ENCODE data around the gene FES. TPM values are rescaled to one million over a fixed set of nuclear protein-coding genes. Genes with fewer than 3 reads are reported as not detected.
"Not testable (repeated sequence)": the region's sequence is repeated elsewhere in the genome, so short reads cannot be mapped to it uniquely, and the experiment has no call there.

FES gene
- total RNA-seq, 2 donors from 2014 or later, result 5.1 to 10.0 TPM

GRCh38 chr15:90872486-90873184 is 11.7 kb upstream of the FES start:
- no peak for ATAC-seq
- intact Hi-C loops (cut with DNase I, micrococcal nuclease), result loop anchor here in 1 of 2 donors (10.0 kb wide), 1 partner anchor 158 kb away; the partner anchor contains the start of gene BLM
- no peak for DNase-seq

DNA sequence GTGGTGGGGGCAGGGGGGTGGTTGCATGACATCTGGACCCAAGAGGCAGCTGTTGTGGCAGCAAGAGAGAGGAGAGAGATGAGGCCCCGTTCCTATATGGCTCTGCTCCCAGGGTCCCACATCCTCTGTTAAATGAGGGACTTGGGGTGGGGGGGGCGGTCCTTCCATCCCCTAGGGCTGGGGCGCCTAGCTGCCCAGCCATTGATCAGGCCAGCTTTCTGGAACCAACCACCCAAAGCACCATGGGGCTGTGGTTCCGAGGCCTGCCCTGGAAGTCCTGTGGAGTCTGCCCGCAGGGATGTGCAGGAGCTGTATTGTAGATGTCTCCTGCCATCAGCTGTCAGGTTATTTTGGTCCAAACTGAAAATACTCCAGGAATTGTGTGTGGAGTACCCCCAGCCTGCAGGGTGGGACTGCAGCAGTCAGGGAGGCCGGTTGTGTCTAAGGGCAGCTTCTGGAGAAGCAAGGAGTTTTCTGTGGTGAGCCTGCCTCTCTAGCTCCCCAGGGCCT is 10.8 kb upstream of the FES start:
- DNase-seq (no peak), ATAC-seq (no peak)
- intact Hi-C loops (cut with DNase I, micrococcal nuclease), result loop anchor here in 1 of 2 donors (10.0 kb wide), 1 partner anchor 159 kb away; the partner anchor contains the start of gene BLM

DNA sequence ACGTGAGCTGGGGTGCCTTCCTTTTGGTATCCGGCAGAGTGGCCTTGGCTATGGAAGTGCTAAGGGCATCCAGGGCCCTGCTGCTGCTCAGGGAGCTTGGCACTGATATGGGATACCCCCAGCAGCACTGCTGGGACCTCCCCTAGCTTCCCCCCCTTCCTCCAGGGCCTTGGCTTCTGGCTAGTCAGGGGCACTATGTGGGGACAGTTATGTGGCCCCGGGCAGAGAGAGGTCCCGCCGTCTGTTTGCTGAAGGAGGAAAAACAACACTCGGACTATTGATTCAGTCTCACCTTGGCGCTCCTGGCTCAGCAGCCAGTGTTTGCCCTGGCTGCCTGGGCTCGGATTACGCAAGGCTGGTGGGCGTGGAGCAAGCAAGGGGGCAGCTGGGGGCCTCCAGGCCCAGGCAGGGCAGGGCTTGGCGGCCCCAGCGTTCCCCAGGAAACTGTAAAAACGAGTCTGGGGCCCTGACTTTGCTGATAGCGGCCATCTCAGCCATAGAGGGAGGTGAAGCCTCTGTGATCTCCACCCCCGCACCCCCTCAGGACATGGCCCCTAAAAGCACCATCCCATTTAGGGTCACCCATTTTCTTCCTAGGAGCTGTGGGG is 10.2 kb upstream of the FES start:
- intact Hi-C loops (cut with DNase I, micrococcal nuclease), result loop anchor here in 1 of 2 donors (10.0 kb wide), 1 partner anchor 159 kb away; the partner anchor contains the start of gene BLM
- DNase-seq (no peak), ATAC-seq (peak; percentile 12)

GRCh38 chr15:90874986-90875385 is 9.3 kb upstream of the FES start:
- not testable (repeated sequence) for ATAC-seq, DNase-seq
- intact Hi-C loops (cut with DNase I, micrococcal nuclease), result loop anchor here in 1 of 2 donors (10.0 kb wide), 1 partner anchor 160 kb away; the partner anchor contains the start of gene BLM

DNA sequence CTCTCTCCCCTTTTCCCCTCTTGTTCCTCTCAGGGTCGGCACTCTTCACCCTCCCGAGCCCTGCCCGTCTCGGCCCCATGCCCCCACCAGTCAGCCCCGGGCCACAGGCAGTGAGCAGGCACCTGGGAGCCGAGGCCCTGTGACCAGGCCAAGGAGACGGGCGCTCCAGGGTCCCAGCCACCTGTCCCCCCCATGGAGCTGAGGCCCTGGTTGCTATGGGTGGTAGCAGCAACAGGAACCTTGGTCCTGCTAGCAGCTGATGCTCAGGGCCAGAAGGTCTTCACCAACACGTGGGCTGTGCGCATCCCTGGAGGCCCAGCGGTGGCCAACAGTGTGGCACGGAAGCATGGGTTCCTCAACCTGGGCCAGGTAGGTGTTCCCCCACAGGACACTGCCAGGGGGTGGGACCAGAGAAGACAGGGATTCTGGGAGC is 8.7 kb upstream of the FES start:
- intact Hi-C loops (cut with DNase I, micrococcal nuclease), result loop anchor here in 1 of 2 donors (10.0 kb wide), 1 partner anchor 161 kb away; the partner anchor contains the start of gene BLM
- no peak for DNase-seq
- ATAC-seq, result no peak

GRCh38 chr15:90876046-90876445 is 8.3 kb upstream of the FES start:
- DNase-seq, result no peak
- intact Hi-C loops (cut with DNase I, micrococcal nuclease), result loop anchor here in 1 of 2 donors (10.0 kb wide), 1 partner anchor 161 kb away; the partner anchor contains the start of gene BLM
- no peak for ATAC-seq

GRCh38 chr15:90876512-90877170 is 7.7 kb upstream of the FES start:
- ATAC-seq (no peak), DNase-seq (no peak)
- intact Hi-C loops (cut with DNase I, micrococcal nuclease), result loop anchor here in 1 of 2 donors (10.0 kb wide), 1 partner anchor 162 kb away; the partner anchor contains the start of gene BLM

DNA sequence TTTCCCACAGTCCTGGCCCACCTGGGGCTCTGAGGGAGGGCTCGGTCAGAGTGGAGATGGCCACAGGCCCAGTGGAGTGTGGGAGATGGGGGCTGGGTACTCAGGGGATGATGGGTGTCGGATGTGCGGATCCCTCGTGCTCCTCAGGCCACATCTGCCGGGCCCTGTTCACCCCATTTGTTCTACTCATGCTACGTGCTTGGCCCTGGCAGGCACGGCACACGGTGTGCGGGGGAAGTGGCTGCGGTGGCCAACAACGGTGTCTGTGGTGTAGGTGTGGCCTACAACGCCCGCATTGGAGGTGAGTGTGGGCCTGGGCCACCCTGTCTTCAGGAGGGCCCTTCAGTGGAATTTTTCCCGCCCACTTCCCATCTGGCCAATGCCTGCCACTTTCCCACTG is 7.0 kb upstream of the FES start:
- DNase-seq (no peak), ATAC-seq (no peak)
- intact Hi-C loops (cut with DNase I, micrococcal nuclease), result loop anchor here in 1 of 2 donors (10.0 kb wide), 1 partner anchor 163 kb away; the partner anchor contains the start of gene BLM

DNA sequence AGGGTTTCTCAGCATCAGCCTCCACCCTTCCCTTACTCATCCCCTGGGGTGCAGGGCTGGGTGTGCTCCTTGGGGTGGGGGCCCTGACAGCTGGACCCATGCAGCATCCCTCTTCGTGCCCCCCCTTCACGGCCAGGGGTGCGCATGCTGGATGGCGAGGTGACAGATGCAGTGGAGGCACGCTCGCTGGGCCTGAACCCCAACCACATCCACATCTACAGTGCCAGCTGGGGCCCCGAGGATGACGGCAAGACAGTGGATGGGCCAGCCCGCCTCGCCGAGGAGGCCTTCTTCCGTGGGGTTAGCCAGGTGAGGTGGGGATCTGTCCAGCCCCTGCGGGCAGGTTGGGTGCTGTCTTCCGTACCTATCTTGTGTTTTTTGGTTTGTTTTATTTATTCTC is 6.3 kb upstream of the FES start:
- intact Hi-C loops (cut with DNase I, micrococcal nuclease), result loop anchor here in 1 of 2 donors (10.0 kb wide), 1 partner anchor 163 kb away; the partner anchor contains the start of gene BLM
- no peak for ATAC-seq
- no peak for DNase-seq

DNA sequence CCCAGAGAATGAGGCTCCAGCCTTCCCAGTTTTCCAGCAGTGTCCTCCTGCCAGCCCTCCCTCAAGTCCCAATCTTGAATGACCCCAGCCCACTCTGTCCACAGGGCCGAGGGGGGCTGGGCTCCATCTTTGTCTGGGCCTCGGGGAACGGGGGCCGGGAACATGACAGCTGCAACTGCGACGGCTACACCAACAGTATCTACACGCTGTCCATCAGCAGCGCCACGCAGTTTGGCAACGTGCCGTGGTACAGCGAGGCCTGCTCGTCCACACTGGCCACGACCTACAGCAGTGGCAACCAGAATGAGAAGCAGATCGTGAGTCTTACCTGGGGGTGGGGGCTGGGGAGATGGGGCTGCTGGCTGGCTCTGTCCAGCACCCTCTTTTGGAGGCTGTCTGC is 5.6 kb upstream of the FES start:
- intact Hi-C loops (cut with DNase I, micrococcal nuclease), result loop anchor here in 1 of 2 donors (10.0 kb wide), 1 partner anchor 164 kb away; the partner anchor contains the start of gene BLM
- no peak for ATAC-seq

DNA sequence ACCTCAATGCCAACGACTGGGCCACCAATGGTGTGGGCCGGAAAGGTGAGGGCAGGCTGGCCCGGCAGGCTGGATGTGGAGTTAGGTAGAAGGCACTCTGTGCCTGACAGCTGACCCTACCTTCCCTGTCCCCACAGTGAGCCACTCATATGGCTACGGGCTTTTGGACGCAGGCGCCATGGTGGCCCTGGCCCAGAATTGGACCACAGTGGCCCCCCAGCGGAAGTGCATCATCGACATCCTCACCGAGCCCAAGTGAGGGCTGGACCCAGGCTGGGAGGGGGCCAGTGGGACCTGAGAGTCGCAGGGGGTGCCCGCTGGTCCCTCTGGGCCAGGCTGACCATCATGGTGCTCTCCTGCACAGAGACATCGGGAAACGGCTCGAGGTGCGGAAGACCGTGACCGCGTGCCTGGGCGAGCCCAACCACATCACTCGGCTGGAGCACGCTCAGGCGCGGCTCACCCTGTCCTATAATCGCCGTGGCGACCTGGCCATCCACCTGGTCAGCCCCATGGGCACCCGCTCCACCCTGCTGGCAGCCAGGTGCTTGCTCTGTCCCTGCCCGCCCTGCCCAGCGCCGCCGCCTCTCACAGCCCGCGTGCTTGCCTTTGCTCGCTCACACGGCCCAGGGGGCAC is 4.5 kb upstream of the FES start:
- no peak for DNase-seq
- intact Hi-C loops (cut with DNase I, micrococcal nuclease), result loop anchor here in 1 of 2 donors (10.0 kb wide), 1 partner anchor 165 kb away; the partner anchor contains the start of gene BLM
- no peak for ATAC-seq

More for the DNA sequence above, 5.6 kb upstream of the FES start:
- DNase-seq, result no peak

GRCh38 chr15:90880381-90881145 is 3.7 kb upstream of the FES start:
- ATAC-seq, result no peak
- DNase-seq, result no peak
- intact Hi-C loops (cut with DNase I, micrococcal nuclease), result no loop called here

DNA sequence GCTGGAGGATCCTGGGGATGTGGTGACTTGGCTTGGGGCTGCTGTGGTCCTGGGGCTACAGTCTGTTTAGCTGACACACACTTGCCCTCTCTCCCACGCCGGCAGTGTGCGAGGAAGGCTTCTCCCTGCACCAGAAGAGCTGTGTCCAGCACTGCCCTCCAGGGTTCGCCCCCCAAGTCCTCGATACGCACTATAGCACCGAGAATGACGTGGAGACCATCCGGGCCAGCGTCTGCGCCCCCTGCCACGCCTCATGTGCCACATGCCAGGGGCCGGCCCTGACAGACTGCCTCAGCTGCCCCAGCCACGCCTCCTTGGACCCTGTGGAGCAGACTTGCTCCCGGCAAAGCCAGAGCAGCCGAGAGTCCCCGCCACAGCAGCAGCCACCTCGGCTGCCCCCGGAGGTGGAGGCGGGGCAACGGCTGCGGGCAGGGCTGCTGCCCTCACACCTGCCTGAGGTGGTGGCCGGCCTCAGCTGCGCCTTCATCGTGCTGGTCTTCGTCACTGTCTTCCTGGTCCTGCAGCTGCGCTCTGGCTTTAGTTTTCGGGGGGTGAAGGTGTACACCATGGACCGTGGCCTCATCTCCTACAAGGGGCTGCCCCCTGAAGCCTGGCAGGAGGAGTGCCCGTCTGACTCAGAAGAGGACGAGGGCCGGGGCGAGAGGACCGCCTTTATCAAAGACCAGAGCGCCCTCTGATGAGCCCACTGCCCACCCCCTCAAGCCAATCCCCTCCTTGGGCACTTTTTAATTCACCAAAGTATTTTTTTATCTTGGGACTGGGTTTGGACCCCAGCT is 2.9 kb upstream of the FES start:
- DNase-seq (no peak), ATAC-seq (no peak)
- intact Hi-C loops (cut with DNase I, micrococcal nuclease), result no loop called here

DNA sequence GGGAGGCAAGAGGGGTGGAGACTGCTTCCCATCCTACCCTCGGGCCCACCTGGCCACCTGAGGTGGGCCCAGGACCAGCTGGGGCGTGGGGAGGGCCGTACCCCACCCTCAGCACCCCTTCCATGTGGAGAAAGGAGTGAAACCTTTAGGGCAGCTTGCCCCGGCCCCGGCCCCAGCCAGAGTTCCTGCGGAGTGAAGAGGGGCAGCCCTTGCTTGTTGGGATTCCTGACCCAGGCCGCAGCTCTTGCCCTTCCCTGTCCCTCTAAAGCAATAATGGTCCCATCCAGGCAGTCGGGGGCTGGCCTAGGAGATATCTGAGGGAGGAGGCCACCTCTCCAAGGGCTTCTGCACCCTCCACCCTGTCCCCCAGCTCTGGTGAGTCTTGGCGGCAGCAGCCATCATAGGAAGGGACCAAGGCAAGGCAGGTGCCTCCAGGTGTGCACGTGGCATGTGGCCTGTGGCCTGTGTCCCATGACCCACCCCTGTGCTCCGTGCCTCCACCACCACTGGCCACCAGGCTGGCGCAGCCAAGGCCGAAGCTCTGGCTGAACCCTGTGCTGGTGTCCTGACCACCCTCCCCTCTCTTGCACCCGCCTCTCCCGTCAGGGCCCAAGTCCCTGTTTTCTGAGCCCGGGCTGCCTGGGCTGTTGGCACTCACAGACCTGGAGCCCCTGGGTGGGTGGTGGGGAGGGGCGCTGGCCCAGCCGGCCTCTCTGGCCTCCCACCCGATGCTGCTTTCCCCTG is 2.2 kb upstream of the FES start:
- DNase-seq (no peak), ATAC-seq (no peak)
- intact Hi-C loops (cut with DNase I, micrococcal nuclease), result no loop called here

- no peak for ATAC-seq
- no peak for DNase-seq
- intact Hi-C loops (cut with DNase I, micrococcal nuclease), result no loop called here
Measured at GRCh38 chr15:90882781-90883525, 1.4 kb upstream of the FES start.

DNA sequence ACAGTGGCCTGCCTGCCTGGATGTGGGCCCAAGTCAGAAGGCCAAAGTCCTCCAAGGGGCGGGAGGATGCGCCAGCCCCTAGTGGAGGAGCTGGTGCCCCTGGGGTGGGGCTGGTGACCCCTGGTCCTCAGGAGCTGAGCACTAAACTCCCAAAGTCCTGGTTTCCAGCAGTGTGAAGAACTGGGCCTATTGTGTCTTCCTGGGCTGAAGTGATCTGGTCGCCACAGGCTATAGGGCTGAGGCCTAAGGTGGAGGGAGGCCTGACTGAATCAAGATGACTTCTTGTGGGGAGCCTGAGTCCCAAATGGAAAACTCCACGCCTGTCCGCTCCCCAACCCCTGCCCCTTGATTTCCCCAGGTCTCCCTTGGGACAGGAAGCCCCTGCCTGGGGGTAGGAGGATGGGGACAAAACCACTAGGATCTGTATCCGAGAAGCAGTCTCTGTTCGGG is 753 bp upstream of the FES start:
- ATAC-seq (peak; percentile 18), DNase-seq (no peak)
- intact Hi-C loops (cut with DNase I, micrococcal nuclease), result no loop called here
